Astrocyte of the cerebellum (primary cell): Measurements from ENCODE around the gene IGLON5.

Experiments
- DNase-seq: peaks from one replicate; pipeline ENCODE4 v3.0.0-alpha.2; 2011; ENCODE audit warnings: low read depth
- H3K4me3 ChIP-seq: 2 replicates; pipeline ENCODE4 v1.5.1; 2011; ENCODE audit warnings: mild to moderate bottlenecking, low read depth, low read length, moderate library complexity
- in situ Hi-C: cut with HindIII; loops from 2 replicates; pipeline ENCODE4 v1.10.0; 2017; ENCODE audit warnings: low sequenced_read_pairs
- TF ChIP-seq, protein P1 (sequence below): IDR thresholded peaks from 2 replicates; pipeline ENCODE4 v1.5.1; 2012; ENCODE audit warnings: low read length, low read depth, moderate library complexity, mild to moderate bottlenecking; ENCODE audit errors: missing control alignments

Gene IGLON5

GRCh38 chr19:51311351-51312257, at the start of gene IGLON5:
Gene IGLON5, plus strand, starts transcription at chr19:51311644. Its CDS starts 204 bp downstream, at chr19:51311848.
- TF ChIP-seq, protein P1, sequence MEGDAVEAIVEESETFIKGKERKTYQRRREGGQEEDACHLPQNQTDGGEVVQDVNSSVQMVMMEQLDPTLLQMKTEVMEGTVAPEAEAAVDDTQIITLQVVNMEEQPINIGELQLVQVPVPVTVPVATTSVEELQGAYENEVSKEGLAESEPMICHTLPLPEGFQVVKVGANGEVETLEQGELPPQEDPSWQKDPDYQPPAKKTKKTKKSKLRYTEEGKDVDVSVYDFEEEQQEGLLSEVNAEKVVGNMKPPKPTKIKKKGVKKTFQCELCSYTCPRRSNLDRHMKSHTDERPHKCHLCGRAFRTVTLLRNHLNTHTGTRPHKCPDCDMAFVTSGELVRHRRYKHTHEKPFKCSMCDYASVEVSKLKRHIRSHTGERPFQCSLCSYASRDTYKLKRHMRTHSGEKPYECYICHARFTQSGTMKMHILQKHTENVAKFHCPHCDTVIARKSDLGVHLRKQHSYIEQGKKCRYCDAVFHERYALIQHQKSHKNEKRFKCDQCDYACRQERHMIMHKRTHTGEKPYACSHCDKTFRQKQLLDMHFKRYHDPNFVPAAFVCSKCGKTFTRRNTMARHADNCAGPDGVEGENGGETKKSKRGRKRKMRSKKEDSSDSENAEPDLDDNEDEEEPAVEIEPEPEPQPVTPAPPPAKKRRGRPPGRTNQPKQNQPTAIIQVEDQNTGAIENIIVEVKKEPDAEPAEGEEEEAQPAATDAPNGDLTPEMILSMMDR = no peak
- in situ Hi-C loops = no loop called here
- no peak within 1 kb of the TSS for H3K4me3 ChIP-seq
- DNase-seq = no peak

DNA sequence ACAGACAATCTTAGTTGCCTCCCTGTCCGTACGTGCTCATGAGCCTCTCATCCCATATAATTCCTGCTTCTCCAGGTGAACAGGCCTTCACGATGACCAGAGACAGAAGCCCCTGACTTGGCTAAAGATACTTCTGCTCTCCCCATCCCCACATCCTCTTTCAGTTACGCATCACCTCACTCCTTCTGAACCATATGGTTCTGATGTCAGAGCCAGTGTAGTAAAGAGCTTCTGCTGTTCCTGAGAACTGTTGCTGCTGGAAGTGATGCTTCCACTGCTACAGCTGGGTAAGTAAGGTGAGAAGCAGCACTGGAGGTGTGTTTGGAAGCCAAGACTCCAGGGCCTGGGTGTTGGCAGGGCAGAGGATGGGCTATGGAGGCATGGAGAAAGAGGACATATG, 47.6 kb upstream of the IGLON5 start:
- DNase-seq = no peak
- TF ChIP-seq, protein P1 = no peak
- no peak overlapping the region for H3K4me3 ChIP-seq
- in situ Hi-C loops = no loop called here

DNA sequence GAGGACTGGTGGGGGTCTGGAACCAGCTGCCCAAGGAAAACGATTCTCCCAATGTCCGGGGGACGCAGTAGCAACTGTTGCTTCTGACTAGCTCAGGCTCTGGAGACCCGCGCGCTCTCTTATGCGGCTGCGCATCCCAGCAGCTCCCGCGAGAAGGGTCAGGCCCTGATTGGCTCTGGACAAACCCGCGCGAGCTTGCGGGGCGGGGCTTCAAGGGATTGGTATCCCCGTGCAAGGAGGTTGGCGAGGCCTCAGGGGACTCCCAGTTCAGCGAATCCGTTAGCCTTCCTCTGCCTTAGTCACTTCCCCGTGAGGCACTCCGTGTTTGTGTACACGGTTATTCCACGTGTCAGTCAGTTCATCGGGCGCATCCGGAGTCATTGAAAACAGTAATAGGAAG, 40.4 kb upstream of the IGLON5 start:
- no peak overlapping the region for H3K4me3 ChIP-seq
- in situ Hi-C loops = no loop called here
- TF ChIP-seq, protein P1 = no peak
- DNase-seq = no peak

- in situ Hi-C loops = no loop called here
- DNase-seq = no peak
- no peak overlapping the region for H3K4me3 ChIP-seq
- TF ChIP-seq, protein P1 = no peak
These were observed 39.1 kb upstream of the IGLON5 start for GRCh38 chr19:51272183-51272810.

DNA sequence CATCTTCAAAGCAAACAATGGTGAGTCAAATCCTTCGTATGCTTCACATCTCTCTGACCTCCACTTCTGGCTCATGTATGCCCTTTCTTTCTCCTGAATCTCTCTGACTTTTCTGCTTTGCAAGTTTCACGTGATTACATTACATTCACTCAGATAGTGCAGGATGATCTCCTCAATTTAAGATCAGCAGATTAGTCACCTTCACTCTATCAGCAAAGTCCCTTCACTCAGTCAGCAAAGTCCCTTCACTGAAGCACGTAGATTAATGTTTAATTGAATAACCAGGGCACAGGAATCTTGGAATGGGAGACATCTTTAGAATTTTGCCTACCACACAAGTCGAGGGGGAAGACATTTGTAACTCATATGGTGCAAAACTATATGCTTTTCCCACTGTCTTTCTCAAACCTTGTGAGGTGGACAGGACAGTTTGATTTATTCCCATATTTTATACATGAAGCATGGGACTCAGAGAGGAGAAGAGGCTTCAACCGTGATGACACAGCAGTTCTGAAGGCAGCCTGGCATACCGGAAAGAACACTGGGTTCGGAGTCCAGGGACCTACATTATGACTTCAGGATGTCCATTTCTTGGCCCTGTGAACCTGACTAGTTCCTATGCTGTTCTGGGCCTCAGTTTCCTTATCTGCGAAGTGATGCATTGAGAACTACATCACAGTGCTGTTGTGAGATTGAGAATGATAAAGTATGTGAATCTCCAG, 37.2 kb upstream of the IGLON5 start:
- no peak overlapping the region for H3K4me3 ChIP-seq
- in situ Hi-C loops = no loop called here
- no peak for DNase-seq
- TF ChIP-seq, protein P1 = no peak

DNA sequence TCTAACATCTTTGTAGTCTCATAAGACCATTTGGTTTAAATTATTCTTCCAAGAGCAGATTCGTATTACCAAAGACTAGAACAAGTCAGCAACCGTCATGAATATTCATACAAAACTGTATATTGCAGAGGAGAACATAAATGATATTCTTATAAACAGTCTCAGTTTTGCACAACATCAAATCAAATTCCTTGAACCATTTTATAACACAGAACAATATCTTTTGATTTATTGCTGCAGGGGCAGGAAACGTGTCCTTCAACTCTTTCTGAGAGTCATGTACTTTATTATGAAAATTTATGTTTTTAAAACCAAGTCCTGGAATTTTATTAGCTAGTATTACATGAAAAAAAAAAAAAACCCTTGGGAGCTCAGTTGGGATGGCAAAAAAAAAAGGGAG, 34.3 kb upstream of the IGLON5 start:
- TF ChIP-seq, protein P1 = no peak
- DNase-seq = no peak
- in situ Hi-C loops = no loop called here

More for the DNA sequence above, 34.3 kb upstream of the IGLON5 start:
- no peak overlapping the region for H3K4me3 ChIP-seq
